OCI-LY7 (cell line): ENCODE results near the gene AMIGO2.
"Not testable (repeated sequence)": the region's sequence is repeated elsewhere in the genome, so short reads cannot be mapped to it uniquely, and the experiment has no call there.

Experiments
- EZH2phosphoT487 ChIP-seq: fragments of 200-600 bp; sonication (generic); IDR thresholded peaks from 2 replicates; pipeline ENCODE4 v1.6.1; 2018; ENCODE audit warnings: low read depth, borderline replicate concordance, mild to moderate bottlenecking, mixed run types, antibody characterized with exemption, low read length, moderate library complexity, mixed read lengths
- TF ChIP-seq, protein P1 (sequence below): fragments of 200-600 bp; sonication (generic); conservative IDR thresholded peaks from 2 replicates; pipeline ENCODE4 v1.5.1; 2014; ENCODE audit warnings: mild to moderate bottlenecking, antibody characterized with exemption, low read length, moderate library complexity, mixed read lengths

DNA sequence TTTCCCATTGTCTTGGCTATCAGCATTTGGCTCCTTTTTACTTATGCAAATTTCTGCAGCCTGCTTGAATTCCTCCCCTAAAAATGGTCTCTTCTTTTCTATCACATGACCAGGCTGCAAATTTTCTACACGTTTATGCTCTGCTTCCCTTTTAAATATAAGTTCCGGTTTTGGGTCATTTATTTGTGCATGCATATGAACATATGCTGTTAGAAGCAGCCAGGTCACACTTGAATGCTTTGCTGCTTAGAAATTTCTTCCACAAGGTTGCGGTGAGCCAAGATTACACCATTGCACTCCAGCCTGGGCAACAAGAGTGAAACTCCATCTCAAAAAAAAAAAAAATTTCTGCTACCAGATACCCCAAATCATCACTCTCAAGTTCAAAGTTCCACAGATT, 28.5 kb downstream of the AMIGO2 start:
- TF ChIP-seq, protein P1, sequence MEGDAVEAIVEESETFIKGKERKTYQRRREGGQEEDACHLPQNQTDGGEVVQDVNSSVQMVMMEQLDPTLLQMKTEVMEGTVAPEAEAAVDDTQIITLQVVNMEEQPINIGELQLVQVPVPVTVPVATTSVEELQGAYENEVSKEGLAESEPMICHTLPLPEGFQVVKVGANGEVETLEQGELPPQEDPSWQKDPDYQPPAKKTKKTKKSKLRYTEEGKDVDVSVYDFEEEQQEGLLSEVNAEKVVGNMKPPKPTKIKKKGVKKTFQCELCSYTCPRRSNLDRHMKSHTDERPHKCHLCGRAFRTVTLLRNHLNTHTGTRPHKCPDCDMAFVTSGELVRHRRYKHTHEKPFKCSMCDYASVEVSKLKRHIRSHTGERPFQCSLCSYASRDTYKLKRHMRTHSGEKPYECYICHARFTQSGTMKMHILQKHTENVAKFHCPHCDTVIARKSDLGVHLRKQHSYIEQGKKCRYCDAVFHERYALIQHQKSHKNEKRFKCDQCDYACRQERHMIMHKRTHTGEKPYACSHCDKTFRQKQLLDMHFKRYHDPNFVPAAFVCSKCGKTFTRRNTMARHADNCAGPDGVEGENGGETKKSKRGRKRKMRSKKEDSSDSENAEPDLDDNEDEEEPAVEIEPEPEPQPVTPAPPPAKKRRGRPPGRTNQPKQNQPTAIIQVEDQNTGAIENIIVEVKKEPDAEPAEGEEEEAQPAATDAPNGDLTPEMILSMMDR, result not testable (repeated sequence)
- not testable (repeated sequence) for TF ChIP-seq EZH2phosphoT487
